GM23338 (cell line): ENCODE measurements around the gene TBK1. TPM values are rescaled to one million over a fixed set of nuclear protein-coding genes. Genes with fewer than 3 reads are reported as not detected.

ENCODE experiments used
- ATAC-seq: fragments of 200-7000 bp; cut with Tn5 transposase; 3 replicates; pipeline ENCODE4 v1.9.1; 2020
- DNase-seq: peaks from one replicate; pipeline ENCODE4 v3.0.0-alpha.2; 2015; ENCODE audit warnings: low spot score
- H2AFZ ChIP-seq: fragments of 200-600 bp; sonication (generic); 2 replicates; pipeline ENCODE4 v1.8.0; 2016; ENCODE audit warnings: antibody characterized with exemption, mild to moderate bottlenecking, moderate library complexity
- H3F3A ChIP-seq: fragments of 200-600 bp; sonication (generic); replicated peaks from 2 replicates; pipeline ENCODE4 v1.8.0; 2017; ENCODE audit warnings: antibody characterized with exemption, mixed run types, low read depth
- H3K27ac ChIP-seq: fragments of 200-600 bp; sonication (generic); 2 replicates; pipeline ENCODE4 v1.6.1; 2016; ENCODE audit warnings: low read depth
- H3K27me3 ChIP-seq: fragments of 200-600 bp; sonication (generic); 2 replicates; pipeline ENCODE4 v1.8.0; 2016; ENCODE audit warnings: mild to moderate bottlenecking, mixed run types, moderate library complexity; ENCODE audit not compliant: insufficient read depth
- H3K36me3 ChIP-seq: fragments of 200-600 bp; sonication (generic); 2 replicates; pipeline ENCODE4 v1.8.0; 2016; ENCODE audit warnings: mild to moderate bottlenecking; ENCODE audit not compliant: insufficient read depth
- H3K4me1 ChIP-seq: fragments of 200-600 bp; sonication (generic); 2 replicates; pipeline ENCODE4 v1.8.0; 2016; ENCODE audit warnings: mild to moderate bottlenecking, moderate library complexity; ENCODE audit not compliant: insufficient read depth
- H3K4me2 ChIP-seq: fragments of 200-600 bp; sonication (generic); 2 replicates; pipeline ENCODE4 v1.7.1; 2017; ENCODE audit warnings: mixed run types
- H3K4me3 ChIP-seq: fragments of 200-600 bp; sonication (generic); 2 replicates; pipeline ENCODE4 v1.6.1; 2016; ENCODE audit warnings: mixed run types
- H3K79me2 ChIP-seq: fragments of 200-600 bp; sonication (generic); replicated peaks from 2 replicates; pipeline ENCODE4 v1.8.0; 2017; ENCODE audit warnings: mild to moderate bottlenecking; ENCODE audit not compliant: insufficient read depth
- H3K9me2 ChIP-seq: fragments of 200-600 bp; sonication (generic); 2 replicates; pipeline ENCODE4 v1.8.0; 2017; ENCODE audit not compliant: insufficient read depth
- H4K20me1 ChIP-seq: fragments of 200-600 bp; sonication (generic); replicated peaks from 2 replicates; pipeline ENCODE4 v1.8.0; 2017; ENCODE audit warnings: mild to moderate bottlenecking; ENCODE audit not compliant: insufficient read depth
- H3K27ac Mint-ChIP-seq: 2 replicates; pipeline ENCODE4 v1.8.0; 2020; ENCODE audit warnings: inconsistent platforms, mild to moderate bottlenecking, moderate library complexity, mixed read lengths
- H3K27me3 Mint-ChIP-seq: 3 replicates; pipeline ENCODE4 v1.8.0; 2022; ENCODE audit warnings: low read depth, mild to moderate bottlenecking, moderate library complexity, mixed read lengths, inconsistent platforms; ENCODE audit not compliant: insufficient read depth, poor library complexity
- H3K36me3 Mint-ChIP-seq: 3 replicates; pipeline ENCODE4 v1.8.0; 2021; ENCODE audit warnings: low read depth, mild to moderate bottlenecking, inconsistent platforms, moderate library complexity, mixed read lengths
- H3K4me1 Mint-ChIP-seq: 3 replicates; pipeline ENCODE4 v1.8.0; 2020; ENCODE audit warnings: mild to moderate bottlenecking, inconsistent platforms, mixed read lengths
- H3K4me3 Mint-ChIP-seq: 3 replicates; pipeline ENCODE4 v1.8.0; 2021; ENCODE audit warnings: moderate library complexity, mild to moderate bottlenecking, inconsistent platforms, mixed read lengths
- H3K9me3 Mint-ChIP-seq: 3 replicates; pipeline ENCODE4 v1.8.0; 2020; ENCODE audit warnings: moderate library complexity, mild to moderate bottlenecking, inconsistent platforms, mixed read lengths
- CREB1 ChIP-seq: fragments of 250-450 bp; sonication (Bioruptor Pico); IDR thresholded peaks from 2 replicates; pipeline ENCODE4 v1.5.0; 2020; ENCODE audit warnings: low read depth, mild to moderate bottlenecking, moderate library complexity
- CTCF ChIP-seq, 2 experiments: fragments of 200-600 bp in 1 of 2; sonication (generic) in 1 of 2; conservative IDR thresholded peaks; 2 replicates each; pipeline versions ENCODE4 v1.5.1 to v1.6.1; 2016 to 2017; ENCODE audit warnings: antibody characterized with exemption in 2 of 2, low read depth in 2 of 2, mild to moderate bottlenecking in 2 of 2, moderate library complexity in 1 of 2
- EZH2 ChIP-seq: fragments of 200-600 bp; sonication (generic); IDR thresholded peaks from one replicate; pipeline ENCODE4 v1.8.0; 2017; ENCODE audit warnings: antibody characterized with exemption, mild to moderate bottlenecking, low read depth; ENCODE audit not compliant: unreplicated experiment
- EZH2phosphoT487 ChIP-seq: fragments of 200-600 bp; sonication (generic); IDR thresholded peaks from one replicate; pipeline ENCODE4 v1.8.1; 2018; ENCODE audit warnings: antibody characterized with exemption; ENCODE audit not compliant: unreplicated experiment
- NANOG ChIP-seq: IDR thresholded peaks from 2 replicates; pipeline ENCODE4 v1.6.1; 2016; ENCODE audit warnings: antibody characterized with exemption, borderline replicate concordance
- STAT1 ChIP-seq: IDR thresholded peaks from one replicate; pipeline ENCODE4 v1.6.1; 2016; ENCODE audit warnings: antibody characterized with exemption; ENCODE audit not compliant: unreplicated experiment
- ZNF114 ChIP-seq: fragments of 250-450 bp; sonication (Bioruptor Pico); IDR thresholded peaks from 2 replicates; pipeline ENCODE4 v1.5.0; 2020; ENCODE audit warnings: mild to moderate bottlenecking, moderate library complexity
- ZNF331 ChIP-seq: fragments of 250-450 bp; sonication (Bioruptor Pico); IDR thresholded peaks from 2 replicates; pipeline ENCODE4 v1.5.0; 2020; ENCODE audit warnings: low read depth, mild to moderate bottlenecking, moderate library complexity
- ZNF462 ChIP-seq: fragments of 250-450 bp; sonication (Bioruptor Pico); IDR thresholded peaks from 2 replicates; pipeline ENCODE4 v1.5.0; 2020; ENCODE audit warnings: mild to moderate bottlenecking, moderate library complexity
- polyA plus RNA-seq: library from polyadenylated mRNA; unstranded; fragments of >200 nt; fragmentation: Nextera tagmentation; extraction: Ambion mirVana; gene quantifications from 2 replicates; pipeline ENCODE4 v1.2.1, GENCODE V29; 2016
- total RNA-seq: library from RNA; depleted of rRNA; stranded (reverse); fragments of >200 nt; shearing (Covaris generic); gene quantifications from 2 replicates; pipeline ENCODE4 v1.2.3, GENCODE V29; 2014
- TF ChIP-seq, protein P1 (sequence below): IDR thresholded peaks from one replicate; pipeline ENCODE4 v1.6.1; 2018; ENCODE audit warnings: antibody characterized with exemption; ENCODE audit not compliant: unreplicated experiment
- TF ChIP-seq, protein P2 (sequence below): IDR thresholded peaks from 2 replicates; pipeline ENCODE4 v1.6.1; 2016; ENCODE audit warnings: antibody characterized with exemption

Gene TBK1
- total and polyA plus RNA-seq, 2 experiments from 2014 or later: 21.7 to 29.9 TPM

- TF ChIP-seq, protein P1, sequence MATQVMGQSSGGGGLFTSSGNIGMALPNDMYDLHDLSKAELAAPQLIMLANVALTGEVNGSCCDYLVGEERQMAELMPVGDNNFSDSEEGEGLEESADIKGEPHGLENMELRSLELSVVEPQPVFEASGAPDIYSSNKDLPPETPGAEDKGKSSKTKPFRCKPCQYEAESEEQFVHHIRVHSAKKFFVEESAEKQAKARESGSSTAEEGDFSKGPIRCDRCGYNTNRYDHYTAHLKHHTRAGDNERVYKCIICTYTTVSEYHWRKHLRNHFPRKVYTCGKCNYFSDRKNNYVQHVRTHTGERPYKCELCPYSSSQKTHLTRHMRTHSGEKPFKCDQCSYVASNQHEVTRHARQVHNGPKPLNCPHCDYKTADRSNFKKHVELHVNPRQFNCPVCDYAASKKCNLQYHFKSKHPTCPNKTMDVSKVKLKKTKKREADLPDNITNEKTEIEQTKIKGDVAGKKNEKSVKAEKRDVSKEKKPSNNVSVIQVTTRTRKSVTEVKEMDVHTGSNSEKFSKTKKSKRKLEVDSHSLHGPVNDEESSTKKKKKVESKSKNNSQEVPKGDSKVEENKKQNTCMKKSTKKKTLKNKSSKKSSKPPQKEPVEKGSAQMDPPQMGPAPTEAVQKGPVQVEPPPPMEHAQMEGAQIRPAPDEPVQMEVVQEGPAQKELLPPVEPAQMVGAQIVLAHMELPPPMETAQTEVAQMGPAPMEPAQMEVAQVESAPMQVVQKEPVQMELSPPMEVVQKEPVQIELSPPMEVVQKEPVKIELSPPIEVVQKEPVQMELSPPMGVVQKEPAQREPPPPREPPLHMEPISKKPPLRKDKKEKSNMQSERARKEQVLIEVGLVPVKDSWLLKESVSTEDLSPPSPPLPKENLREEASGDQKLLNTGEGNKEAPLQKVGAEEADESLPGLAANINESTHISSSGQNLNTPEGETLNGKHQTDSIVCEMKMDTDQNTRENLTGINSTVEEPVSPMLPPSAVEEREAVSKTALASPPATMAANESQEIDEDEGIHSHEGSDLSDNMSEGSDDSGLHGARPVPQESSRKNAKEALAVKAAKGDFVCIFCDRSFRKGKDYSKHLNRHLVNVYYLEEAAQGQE: no peak
- TF ChIP-seq ZNF114 (no peak), ZNF462 (CRISPR knock-in tag) (no peak)
Measured at GRCh38 chr12:64407342-64408223, 44.3 kb upstream of the TBK1 start (continued).

DNA sequence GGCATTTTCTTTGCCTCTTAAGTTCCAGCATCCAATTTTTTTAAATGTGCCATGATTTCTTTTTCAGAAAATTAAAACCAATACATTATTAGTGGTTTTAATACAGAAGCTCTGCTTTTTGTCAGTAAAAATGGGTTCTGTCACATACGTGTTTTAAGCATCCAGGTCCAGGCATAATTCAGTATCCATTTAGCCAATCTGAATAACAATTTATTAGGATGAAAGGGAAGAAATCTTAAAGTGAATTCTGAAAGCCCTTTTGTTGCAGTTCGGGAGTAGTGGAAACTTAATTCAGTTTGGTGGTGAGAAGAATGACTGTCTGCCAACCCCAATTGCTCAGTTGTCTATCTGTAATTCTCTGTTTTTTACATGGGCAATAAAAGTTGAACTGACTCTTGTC, 40.5 kb upstream of the TBK1 start:
- no peaks in the 10 kb centered on the region for H3F3A ChIP-seq
- no peak overlapping the region for H3K4me3 ChIP-seq
- Mint-ChIP-seq H3K4me3 (no peak overlapping the region), H3K9me3 (no peaks in the 10 kb centered on the region), H3K36me3 (peaks cover 86% of the 10 kb centered on the region), H3K27me3 (peaks cover 7% of the 10 kb centered on the region), H3K4me1 (peaks cover 13% of the 10 kb centered on the region), H3K27ac (no peak overlapping the region)
- H3K4me1 ChIP-seq: 0 out of 2 replicates have a peak, but pooled peaks cover 10% of the 10 kb centered on the region
- peaks cover 60% of the 10 kb centered on the region for H3K36me3 ChIP-seq
- H3K27me3 ChIP-seq: no peaks in the 10 kb centered on the region
- H4K20me1 ChIP-seq: peaks cover 49% of the 10 kb centered on the region
- H3K9me2 ChIP-seq: no peaks in the 10 kb centered on the region
- no peak for ATAC-seq
- no peak for DNase-seq
- H3K79me2 ChIP-seq: peaks cover 79% of the 10 kb centered on the region
- no peak overlapping the region for H3K27ac ChIP-seq
- no peak overlapping the region for H2AFZ ChIP-seq
- no peak overlapping the region for H3K4me2 ChIP-seq
- no peak for TF ChIP-seq CREB1 (CRISPR knock-in tag)
- TF ChIP-seq, protein P2, sequence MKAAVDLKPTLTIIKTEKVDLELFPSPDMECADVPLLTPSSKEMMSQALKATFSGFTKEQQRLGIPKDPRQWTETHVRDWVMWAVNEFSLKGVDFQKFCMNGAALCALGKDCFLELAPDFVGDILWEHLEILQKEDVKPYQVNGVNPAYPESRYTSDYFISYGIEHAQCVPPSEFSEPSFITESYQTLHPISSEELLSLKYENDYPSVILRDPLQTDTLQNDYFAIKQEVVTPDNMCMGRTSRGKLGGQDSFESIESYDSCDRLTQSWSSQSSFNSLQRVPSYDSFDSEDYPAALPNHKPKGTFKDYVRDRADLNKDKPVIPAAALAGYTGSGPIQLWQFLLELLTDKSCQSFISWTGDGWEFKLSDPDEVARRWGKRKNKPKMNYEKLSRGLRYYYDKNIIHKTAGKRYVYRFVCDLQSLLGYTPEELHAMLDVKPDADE: no peak
- TF ChIP-seq NANOG: no peak
- no peak for TF ChIP-seq ZNF331 (CRISPR knock-in tag)
- no peak for TF ChIP-seq CTCF (conservative IDR thresholded peaks at IDR 0.05; ENCODE audit: low read depth in 2 of 2)
- no peak for TF ChIP-seq EZH2
- TF ChIP-seq STAT1: no peak
- no peak for TF ChIP-seq EZH2phosphoT487
- TF ChIP-seq ZNF114: no peak
